GM18499 (cell line): Measurements from ENCODE around the gene LRRC55.

Experiments used
- ATAC-seq: cut with Tn5 transposase; IDR thresholded peaks from one replicate; pipeline ENCODE4 v1.9.1; 2021; ENCODE audit warnings: moderate number of reproducible peaks; ENCODE audit not compliant: insufficient read depth, unreplicated experiment

The LRRC55 gene, protein sequence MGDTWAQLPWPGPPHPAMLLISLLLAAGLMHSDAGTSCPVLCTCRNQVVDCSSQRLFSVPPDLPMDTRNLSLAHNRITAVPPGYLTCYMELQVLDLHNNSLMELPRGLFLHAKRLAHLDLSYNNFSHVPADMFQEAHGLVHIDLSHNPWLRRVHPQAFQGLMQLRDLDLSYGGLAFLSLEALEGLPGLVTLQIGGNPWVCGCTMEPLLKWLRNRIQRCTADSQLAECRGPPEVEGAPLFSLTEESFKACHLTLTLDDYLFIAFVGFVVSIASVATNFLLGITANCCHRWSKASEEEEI

DNA sequence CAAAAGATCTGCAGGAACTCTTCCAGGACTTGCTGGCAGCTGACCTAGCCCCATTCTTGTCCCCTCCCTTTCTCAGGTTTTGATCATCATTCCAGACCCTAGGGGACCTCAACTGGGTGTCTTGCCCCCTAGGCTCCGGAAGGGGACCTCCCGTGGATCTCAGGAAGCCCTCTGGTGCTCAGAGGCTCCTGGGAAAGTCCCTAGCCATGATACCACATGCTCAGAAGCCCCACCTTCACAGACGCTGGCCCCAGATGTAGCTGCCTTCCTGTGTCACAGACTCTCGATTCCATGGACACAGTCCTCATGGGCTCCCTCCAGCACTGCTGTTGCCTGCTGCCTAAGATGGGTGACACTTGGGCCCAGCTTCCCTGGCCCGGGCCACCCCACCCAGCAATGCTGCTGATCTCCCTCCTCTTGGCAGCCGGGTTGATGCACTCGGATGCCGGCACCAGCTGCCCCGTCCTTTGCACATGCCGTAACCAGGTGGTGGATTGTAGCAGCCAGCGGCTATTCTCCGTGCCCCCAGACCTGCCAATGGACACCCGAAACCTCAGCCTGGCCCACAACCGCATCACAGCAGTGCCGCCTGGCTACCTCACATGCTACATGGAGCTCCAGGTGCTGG, at the start of gene LRRC55:
TSS of gene LRRC55 (plus strand) at position 276 of the 628 bp plus-strand sequence. CDS start at position 346, 70 bp downstream.
- ATAC-seq, result no peak

DNA sequence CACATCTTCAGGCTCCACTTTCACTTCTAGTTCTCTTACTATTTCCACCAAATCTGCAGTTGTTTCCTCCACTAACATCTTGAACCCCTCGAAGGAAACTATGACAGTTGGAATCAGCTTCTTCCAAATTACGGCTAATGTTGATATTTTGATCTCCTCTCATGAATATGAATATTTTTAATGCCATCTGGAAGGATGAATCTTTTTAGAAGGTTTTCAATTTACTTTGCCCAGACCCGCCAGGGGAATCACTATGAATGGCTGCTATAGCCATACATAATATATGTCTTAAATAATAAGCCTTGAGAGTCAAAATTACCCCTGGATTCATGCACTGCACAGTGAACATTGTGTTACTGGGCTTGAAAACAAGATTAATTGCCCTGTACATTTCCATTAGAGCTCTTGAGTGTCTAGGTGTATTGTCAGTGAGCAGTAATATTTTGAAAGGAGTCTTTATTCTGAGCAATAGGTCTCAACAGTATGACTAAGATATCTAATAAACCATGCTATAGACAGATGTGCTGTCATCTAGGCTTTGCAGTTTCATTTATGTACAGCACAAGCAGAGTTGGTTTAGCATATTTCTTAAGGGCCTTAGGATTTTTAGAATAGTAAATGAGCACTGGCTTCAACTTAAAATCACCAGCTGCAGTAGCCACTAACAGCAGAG, 48.3 kb upstream of the LRRC55 start:
- ATAC-seq, result no peak

DNA sequence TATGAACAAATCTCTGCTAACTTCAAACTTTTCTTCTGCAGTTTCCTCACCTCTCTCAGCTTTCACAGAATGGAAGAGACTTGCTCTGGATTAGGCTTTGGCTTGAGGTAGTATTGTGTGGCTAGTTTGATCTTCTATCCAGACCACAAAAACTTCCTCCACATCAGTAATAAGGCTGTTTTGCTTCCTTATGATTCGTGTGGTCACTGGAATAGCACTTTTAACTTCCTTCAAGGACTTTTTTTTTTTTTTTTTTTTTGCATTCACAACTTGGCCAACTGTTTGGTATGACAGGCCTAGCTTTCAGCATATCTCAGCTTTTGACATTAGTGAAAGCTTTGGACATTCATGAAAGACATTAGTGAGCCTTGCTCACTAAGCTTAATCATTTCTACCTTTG, 47.5 kb upstream of the LRRC55 start:
- ATAC-seq, result no peak

DNA sequence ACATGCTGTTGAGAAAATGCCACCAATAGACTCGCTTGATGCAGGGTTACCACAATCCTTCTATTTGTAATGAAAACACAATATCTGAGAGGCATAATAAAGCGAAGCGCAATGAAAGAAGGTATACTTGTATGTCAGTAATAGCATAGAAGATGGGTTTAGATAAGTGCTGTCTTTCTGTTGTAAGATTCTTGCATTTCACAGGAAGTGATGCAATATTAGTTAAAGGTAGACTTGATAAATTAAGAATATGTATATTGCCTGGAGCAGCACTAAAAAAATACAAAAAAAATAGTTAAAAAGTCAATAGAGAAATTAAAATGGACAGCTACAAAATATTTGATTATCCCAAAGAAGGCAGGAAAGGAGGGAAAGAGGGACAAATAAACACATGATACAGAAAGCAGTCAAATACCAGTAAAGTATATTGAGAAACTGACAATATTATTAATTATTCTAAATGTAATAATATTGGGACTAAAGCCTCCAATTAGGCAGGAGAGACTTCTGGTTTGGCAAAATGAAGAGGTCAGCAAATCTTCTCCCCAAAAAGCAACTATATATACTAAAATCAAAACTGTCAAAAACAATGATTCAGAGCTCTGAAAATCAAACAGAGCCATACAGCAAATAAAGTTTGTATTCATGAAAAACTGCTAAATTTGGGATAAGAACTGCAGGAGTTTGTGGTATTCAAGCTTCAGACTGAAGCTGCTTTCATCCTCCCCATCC, 46.6 kb upstream of the LRRC55 start:
- no peak for ATAC-seq

DNA sequence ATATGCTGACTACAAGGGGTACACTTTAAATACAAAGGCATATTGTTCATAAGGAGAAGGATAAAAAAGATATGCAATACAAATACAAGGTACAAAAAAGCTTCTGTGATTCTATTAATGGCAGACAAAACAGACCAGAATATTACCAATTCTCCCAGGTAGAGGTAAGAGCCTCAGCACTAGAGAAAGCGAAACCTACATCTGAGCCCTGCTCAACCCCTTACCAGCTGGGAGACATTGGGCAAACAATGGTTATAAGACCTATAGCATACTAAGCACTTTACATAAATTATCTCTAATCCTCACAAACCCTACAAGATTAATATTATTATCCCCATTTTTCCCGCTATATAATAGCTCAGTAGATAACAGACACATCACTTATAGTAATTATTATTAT, 41.2 kb upstream of the LRRC55 start:
- no peak for ATAC-seq

DNA sequence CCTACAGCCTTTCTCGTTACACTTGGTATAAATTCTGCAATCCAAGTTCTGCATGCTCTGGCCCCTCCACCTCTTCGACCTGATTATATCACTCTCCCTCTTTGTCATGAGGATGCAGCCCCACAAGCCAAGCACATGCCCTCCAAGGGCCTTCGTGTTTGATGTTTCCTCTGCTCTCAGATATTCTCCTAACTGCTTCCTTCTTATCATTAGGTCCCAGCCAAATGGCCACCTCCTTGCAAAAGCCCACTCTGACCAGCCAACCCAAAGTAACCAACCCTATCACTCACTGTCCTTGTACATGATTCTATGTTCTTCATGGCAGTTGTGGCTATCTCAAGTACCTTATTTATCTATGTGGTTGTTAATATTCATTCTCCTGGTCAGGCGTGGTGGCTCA, 38.3 kb upstream of the LRRC55 start:
- ATAC-seq, result no peak

DNA sequence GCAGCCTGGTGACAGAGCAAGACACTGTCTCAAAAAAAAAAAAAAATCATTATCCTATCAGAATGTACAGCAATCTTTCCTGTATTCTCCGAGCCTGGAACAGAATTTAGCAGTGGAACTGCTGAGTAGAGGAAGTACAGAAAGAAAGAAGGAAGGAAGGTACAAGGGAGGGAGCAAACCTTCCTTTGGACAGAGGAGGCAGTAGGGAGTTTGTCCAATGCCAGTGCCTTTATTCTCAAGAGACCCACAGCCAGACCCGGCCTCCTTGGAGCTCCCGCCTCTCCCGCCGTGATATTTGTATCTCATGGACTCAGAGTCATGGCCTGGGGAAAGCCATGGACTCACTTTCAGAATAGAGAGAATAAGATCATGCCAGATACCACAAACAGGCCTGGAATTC, 37.7 kb upstream of the LRRC55 start:
- ATAC-seq, result no peak

DNA sequence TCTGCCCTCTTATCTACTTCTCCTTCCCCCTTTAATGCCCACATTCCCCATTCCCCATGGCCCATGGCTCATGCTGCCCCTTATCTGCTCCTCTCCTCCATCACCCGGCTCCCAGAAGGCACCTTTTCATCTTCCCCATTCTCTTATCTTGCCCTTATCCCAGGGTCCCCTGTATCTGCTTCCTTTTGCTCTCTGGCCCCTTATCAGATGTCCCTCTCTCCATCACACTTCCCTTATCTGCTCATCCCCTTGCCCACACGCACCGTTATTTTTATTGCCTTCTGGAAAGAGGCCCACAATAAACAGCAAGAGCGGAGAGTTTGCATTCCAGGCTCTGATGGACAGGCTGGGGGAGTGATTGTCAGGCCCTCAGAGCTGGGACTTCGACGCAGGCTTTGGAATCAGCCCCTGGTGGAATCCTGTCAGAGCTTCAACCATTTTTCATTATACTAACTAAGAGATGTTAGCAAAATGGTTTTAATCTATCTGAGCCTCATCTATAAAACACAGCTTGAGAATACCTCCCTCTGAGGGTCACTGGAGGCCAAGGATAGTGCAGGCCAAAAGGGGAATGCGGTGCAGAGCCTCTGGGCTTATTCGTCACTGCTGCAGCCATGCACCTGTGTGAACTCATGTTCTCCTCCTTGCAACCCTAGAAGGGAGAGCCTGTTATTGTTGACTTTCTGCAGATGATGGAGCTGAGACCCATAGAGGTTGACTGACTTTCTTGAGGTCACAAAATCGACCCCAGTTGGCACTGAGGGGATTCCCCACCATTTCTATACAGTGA, 37.0 kb upstream of the LRRC55 start:
- no peak for ATAC-seq

DNA sequence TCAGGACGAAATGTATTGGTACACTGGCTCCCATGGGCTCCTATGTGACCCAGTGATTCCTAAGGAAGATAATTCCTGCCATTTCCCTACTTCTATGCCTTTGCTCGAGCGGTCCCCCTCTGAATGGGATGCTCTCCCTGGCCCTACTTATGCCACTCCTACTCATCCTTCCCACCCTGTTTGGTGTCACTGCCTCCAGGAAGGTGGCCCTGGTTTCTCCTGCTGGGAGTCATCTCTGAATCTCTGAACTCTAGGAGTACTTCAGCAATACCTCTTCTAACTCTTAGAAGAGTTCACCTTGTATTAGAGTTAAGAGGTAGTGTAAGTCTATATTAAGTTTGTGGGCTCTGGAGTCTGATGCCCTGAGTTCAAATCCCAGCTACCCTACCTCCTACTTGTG, 35.5 kb upstream of the LRRC55 start:
- ATAC-seq, result no peak

DNA sequence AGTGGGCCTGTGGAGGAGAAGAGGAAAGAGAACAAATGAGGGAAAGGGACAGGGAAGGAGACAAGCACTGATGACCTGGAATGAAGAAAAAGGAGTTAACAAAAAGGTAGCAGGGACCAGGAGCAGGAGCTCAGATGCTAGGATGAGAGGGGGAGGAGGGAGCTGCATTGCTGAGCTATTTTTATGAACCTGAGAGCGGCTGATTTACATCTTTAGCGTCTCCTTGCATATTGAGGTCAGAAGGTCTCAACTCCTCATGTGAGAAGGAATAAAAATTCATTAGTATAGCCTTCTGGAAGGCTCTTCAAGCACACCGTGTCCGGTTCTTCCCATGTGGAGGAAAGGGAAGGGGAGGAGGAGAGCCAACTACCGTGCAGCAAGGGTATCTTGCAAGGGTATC, 33.1 kb upstream of the LRRC55 start:
- ATAC-seq, result no peak

DNA sequence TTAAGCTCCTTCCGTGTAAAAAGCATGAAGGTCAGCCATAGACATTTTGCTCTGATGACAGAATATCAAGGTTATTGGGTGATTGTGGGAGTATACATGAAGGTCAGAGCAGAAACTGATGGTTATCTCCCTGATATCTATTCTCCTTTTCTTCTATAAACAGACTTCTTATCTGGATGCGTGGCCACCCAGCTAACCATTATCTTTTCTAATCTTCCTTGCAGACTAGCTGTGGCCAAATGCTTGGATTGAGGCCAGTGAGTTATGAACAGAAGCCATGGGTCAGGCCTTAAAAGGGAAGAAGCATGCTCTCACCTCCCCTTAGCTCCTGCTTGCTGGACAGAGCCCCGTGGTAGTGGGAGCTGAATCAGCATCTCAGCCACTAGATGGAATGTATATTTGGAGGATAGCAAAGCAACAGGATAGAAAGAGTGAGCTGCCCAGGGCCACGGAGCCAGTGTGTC, 31.3 kb upstream of the LRRC55 start:
- no peak for ATAC-seq

DNA sequence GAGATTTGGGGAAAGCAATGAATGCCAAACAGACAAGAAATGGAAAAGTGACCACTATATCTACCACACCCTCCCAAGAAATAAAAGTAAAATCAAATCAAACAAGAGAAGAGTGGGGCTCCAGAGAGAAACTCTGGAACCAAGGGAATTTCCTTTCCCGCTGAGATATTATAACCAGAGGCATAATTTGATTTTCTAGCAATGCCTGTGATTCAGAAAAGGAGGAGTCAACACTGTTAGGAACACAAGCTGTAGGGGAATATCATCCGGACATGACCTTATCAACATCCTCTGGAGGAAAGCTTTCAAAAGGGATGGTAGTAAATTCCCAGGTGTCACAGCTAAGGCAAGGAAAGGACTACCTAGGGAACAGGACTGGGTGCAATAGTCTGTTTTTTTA, 29.6 kb upstream of the LRRC55 start:
- ATAC-seq, result no peak

DNA sequence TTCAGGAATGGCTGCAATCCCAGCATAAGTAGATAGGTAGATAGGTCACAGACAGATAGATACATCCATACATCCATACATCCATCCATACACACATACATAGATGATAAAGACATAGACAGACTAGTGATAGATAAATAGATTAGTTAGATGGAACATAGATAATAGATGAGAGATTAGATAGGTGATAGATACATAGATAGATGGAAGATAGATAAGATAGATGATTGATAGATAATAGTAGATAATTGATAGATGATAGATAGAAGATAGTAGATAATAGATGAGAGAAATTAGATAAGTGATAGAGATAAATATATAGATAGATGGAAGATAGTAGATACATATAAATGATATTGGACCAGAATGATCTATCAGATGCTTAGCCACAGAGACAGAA, 28.3 kb upstream of the LRRC55 start:
- no peak for ATAC-seq

DNA sequence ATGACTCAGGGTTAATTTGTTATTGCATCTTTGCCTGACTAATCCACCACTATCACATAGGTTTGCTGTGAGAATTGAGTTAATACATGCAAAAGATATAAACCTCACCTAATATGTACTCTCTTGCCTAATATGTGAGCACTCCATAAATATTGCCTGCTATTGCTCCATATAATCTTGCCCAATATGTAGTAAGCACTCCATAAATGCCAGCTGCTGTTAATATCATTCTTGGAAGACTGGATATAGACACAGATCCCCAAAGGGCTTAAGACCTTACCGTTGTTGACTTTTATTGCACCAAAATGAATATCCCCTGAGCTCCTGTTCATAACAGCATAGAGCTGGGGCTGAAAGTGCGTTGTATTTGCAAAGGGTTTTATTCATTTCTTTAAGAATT, 27.0 kb upstream of the LRRC55 start:
- ATAC-seq, result no peak

DNA sequence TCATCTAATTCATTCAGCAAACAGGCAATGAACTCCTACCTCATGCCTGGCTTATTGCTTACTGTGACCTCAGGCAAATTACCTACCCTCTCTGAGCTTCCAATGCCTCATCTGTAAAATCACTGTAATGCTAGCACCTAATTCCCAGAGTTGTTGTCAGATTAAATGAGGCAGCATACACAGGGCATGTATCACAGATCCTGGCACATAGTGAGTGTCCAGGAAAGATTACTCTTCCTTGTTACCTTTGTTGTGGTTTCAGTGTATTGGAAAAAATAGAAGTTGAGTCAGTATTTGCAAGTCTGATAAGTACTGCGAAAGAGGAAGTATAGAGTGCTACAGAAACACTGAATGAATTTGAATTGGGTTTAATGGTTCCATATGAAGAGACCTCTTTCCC, 26.4 kb upstream of the LRRC55 start:
- ATAC-seq, result no peak

DNA sequence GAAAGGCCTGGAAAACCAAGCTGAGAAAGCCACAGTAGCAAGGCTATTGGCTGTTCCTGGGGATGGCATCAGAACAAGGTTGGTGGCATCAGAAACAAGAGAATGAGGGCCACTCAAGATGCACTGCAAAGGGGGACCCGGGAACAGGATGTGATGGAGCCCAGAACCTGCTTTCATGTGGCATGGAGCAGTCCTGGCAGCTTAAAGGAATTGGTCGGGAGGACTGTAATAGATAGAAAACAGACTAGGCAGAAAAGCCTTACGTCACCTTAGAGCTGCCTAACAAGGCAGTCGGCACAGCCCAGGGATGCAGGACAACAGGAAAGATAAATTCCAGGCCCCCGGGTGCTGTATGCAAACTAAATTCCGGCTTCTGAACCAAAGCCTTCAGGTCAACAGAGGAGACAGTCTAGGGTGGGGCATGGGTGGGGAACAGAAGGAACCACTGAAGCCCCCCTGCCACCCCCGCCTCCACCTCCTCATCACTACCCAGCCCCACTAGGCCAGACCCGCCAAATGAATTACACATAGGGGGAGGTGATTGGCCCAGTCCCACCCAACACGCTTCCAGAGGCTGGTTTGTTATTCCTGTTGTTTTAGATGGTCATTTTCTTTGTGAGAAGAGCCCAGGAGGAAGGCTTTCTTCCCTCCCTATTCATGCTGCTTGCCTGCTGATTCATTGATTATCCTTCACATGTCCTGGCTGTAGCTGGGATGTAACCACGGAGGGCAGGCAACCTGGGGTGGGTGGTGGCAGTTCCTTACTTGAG, 25.7 kb upstream of the LRRC55 start:
- no peak for ATAC-seq

DNA sequence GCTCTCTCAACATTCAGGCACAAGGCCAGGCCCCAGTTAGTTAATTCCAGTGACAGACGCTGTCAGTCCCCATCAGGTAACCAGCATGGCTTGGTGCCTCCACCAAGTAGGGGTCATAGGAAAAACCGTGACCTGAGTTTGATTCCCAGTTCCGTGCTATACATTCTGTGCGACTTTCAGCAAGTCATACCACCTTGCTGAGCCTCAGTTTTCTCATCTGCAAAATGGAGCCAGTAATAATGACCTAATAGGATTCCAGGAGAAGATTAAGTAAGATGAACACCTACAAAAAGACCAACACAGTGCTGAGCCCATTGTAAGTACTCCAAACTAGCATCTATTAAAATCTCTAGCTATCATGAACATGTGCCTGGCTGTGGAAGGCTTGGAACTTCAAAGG, 24.8 kb upstream of the LRRC55 start:
- no peak for ATAC-seq

DNA sequence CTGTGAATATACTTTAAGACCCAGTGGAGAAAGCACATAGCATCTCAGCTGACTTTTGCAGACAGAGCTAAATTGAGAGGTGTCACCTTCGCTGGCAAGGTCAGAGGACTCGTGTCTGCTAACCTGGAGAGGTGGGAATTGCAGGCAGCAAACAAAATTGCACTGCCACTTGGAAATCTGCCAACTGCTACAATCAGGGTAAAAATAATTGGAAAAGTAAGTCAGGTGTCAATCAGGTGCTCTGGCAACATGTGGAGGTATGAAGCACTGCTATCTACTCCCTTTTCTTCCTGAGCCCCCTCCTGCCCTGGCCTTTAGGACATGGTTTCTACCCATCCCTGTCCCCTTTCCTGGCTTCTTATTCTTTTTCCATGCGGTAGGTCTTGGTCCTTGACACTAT, 24.1 kb upstream of the LRRC55 start:
- no peak for ATAC-seq

DNA sequence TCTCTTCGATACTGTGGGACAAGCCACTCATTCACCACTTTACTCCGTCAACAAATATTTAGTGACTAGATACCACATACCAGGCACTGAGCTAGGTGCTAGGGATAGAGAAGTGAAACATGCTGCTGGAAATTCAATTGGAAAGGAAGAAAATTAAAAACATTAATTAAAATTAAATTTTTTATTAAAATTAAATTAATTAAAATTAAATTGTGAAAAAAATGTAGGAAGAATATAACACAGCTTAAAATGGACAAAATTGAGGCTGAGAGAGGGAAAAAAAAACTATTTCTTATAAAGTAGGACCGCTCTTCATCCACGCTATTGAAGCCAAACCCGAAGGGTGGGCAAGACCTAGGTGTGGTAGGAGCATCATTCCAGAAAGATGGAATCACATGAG, 23.6 kb upstream of the LRRC55 start:
- ATAC-seq, result no peak
